ENCODE data around the gene HOXB9.

The HOXB9 gene

DNA sequence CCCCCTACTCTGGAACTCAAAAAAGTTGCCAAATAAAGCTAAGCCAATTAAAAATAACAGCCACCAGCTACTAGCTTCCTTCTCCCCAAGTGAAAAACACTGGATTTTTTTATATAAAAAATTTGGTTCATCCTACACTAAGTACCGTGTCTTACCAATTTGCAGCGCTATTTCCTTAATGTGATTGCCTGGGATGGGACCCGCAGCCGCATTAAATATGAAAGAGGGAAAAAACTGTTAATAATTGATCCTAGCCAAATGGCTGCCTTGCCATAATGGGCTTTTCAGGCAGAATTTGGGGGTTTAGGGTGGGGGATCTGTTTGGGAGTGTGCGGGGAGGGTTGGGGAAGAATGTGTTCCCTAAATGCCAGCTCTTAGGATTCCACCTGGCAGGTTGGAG is 2.0 kb downstream of the HOXB9 start:
- DNase-seq, result no peak

DNA sequence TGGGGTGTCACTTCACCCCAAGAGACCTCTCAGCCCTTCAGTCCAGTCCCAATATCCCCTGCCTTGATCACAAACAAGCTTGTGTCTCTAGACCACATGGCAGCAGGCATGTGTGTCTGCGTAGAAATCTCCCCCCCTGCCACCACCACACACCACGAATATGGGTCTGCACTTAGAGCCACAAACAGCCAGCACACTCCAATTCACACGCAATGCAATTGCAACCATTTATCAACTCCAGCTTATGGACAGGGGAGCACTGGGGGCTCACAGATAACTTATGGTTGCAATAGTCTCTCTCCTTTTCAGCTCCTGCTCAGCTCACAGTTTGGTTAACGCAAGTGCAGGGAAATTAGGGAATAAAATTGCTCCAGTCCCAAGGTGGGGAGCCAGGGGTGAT is 2.6 kb downstream of the HOXB9 start:
- no peak for DNase-seq

- no peak for DNase-seq
Measured at GRCh38 chr17:48622857-48623256, 3.3 kb downstream of the HOXB9 start.

- DNase-seq, result no peak
Measured at GRCh38 chr17:48621410-48622392, 4.5 kb downstream of the HOXB9 start.

GRCh38 chr17:48620461-48621139 is 5.6 kb downstream of the HOXB9 start:
- no peak for DNase-seq

GRCh38 chr17:48619826-48620449 is 6.2 kb downstream of the HOXB9 start:
- no peak for DNase-seq

DNA sequence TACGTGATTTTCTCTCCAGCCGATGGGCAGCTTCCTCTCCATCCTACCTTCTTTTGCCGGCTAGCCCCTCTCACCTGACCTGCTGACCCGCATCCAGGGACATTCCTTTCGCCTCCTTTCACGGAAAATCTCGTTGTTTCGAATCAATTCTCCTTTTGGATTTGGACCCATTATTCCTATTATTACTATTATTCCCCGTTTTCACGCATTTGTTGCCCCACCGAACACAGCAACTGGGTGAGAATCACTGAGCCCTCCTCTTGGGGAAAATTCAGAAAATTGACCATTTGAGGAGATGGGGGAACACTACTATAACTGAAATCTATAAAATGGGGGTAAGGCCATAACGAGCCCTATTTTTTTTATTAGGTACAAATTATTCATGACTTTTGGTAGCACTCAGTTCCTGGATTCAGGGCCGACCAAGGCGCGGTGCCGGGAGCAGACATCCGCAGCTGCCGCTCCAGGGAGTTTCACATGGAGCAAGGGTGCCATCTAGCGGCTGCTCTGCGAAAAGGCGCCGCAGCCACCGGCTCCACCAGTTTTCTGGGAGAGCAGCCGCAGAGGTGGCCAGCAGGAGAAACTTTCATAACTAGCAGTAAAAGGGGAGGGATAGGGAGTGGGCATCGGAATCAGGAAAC is 7.8 kb downstream of the HOXB9 start:
- DNase-seq, result peak; percentile 84 to 93 (median 92)

GRCh38 chr17:48617471-48618255 is 8.5 kb downstream of the HOXB9 start:
- DNase-seq, result no peak

- no peak for DNase-seq
Measured at GRCh38 chr17:48616717-48617470, 9.3 kb downstream of the HOXB9 start.

GRCh38 chr17:48615963-48616716 is 10.0 kb downstream of the HOXB9 start:
- no peak for DNase-seq

- DNase-seq, result no peak
Measured at GRCh38 chr17:48615047-48615962, 10.9 kb downstream of the HOXB9 start, which contains the start of gene HOXB8. Gene HOXB8, minus strand, starts transcription at chr17:48615292. Its CDS starts 588 bp downstream, at chr17:48614704.

- DNase-seq, result peak in 1 of 4 experiments; percentile 44
Measured at GRCh38 chr17:48613862-48614694, 12.1 kb downstream of the HOXB9 start.

GRCh38 chr17:48612854-48613691 is 13.1 kb downstream of the HOXB9 start:
- DNase-seq, result peak; percentile 35 to 69 (median 56)

GRCh38 chr17:48612456-48612853 is 13.7 kb downstream of the HOXB9 start:
- no peak for DNase-seq

- DNase-seq, result peak in 1 of 4 experiments; percentile 33
Measured at GRCh38 chr17:48611681-48612455, 14.3 kb downstream of the HOXB9 start.

DNA sequence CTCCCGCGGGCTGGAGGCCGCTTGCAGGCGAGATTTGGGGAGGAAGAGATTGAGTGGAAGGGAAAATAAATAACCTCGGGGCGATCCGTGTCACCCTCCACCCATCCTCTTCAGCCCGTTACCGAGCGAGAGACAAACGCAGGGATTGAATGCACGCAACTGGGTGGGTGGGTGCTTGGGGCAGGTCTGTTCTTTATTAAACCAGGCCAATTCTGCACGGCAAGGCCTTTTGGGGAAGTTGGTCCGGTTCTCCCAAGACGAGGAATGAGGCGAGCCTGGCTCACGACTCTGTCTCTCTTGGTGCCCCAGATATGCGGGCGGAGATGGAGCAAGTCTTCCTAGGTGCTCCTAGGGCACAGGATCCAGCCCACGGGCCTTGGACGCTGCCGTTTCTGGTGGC is 14.9 kb downstream of the HOXB9 start:
- DNase-seq, result peak in 3 of 4 experiments; percentile 37 to 57 (median 56)
